GM04503 (cell line): ENCODE results near the gene FLNA.
"Not testable (repeated sequence)": the region's sequence is repeated elsewhere in the genome, so short reads cannot be mapped to it uniquely, and the experiment has no call there.

ENCODE experiments used
- DNase-seq: peaks from one replicate; pipeline ENCODE4 v3.0.0-alpha.2; 2012; ENCODE audit warnings: low read depth

The FLNA gene

DNA sequence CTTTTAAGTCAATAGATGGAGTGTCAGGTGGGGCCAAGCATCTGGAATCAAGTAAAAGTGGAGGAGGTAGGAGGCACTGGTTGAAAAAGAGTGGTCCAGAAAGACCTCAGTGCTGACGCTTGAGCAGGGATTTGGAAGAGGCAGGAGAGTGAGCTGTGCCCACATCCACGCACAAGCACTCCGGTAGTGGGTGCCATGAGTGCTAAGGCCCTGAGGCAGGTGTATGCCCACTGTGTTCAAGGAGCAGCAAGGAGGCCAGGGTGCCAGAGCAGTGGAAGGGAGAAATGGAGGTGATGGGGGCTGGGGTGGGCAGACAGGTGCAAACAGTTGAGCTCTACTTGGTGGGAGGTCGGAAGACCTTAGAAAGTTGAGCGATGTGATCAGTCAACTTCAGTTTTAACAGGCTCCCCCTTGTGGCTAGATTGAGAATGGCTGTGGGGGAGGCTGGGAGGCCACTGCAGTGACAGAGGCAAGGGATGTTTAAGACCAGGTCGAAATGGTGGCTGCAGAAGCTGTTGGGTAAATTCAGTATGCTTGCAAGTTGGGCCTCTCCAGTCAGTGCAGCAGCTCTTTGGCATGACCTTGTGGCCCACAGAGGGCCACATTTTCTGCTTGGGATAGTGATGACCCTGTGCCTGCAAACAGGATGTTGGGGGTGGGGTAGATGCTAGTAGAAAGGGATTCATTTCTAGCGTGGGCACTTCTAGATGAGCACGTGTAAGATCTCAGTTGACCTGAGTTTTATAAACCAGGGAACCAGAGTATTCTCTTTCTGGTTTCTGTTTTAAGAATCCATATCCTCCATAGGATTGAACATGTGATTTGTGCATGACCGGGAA lies 66.1 kb downstream of the FLNA start:
- no peak for DNase-seq

- no peak for DNase-seq
These were observed 67.2 kb downstream of the FLNA start for GRCh38 chrX:154307202-154307601.

GRCh38 chrX:154305541-154306205 lies 68.8 kb downstream of the FLNA start:
- no peak for DNase-seq

DNA sequence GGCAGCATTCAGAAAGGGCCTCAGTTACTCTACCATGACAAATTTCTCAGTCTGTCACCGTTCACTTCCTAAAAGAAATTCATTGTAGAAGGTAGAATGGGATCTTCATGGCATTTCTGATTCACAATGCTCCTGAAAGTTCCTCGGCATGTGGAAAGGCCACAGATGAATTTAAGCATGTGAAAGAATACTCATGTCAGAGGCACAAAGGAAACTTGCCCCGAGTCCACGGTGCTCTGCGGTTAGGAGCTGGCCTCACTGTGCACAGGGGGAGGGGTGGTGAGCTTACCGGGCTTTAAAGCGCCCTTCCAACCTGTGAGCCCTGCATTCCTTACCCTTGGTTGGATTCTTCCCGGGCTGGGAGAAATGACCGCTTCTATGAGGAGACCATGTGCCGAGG lies 69.6 kb downstream of the FLNA start:
- DNase-seq, result no peak

DNA sequence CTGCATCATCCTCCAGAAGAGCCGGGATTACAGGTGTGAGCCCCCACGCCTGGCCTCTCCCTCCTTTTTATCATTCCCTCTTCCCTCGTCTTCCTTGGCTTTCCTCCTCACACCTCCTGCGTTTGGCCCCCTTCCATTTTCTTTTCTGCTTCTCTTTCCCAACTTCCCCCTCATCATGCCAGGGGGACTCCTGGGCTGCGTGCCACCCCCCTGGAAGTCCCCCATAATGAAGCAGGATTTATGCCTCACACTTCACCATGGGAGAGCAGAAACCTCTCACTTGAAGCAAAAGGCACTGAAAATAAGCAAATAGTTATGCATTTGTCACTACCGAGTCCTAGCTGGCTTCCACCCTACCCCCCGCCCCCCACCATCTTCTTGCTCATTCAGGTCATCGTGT lies 71.0 kb downstream of the FLNA start:
- no peak for DNase-seq

GRCh38 chrX:154302998-154303397 lies 71.4 kb downstream of the FLNA start:
- DNase-seq, result not testable (repeated sequence)

GRCh38 chrX:154300816-154301215 lies 73.6 kb downstream of the FLNA start:
- no peak for DNase-seq
